ENCODE results near the gene DAZAP1.

Gene DAZAP1

GRCh38 chr19:1468821-1469254, 61.5 kb downstream of the DAZAP1 start:
- Histone ChIP-seq H3K9me3 (ENCODE audit: control insufficient read depth, low read length) (no peaks in the 10 kb centered on the region), H4K8ac (ENCODE audit: low read length) (no peak overlapping the region), H3K79me1 (replicated peaks; ENCODE audit: low read length, poor library complexity, severe bottlenecking) (peaks cover 28% of the 10 kb centered on the region), H3K27ac (ENCODE audit: low read length, poor library complexity, severe bottlenecking) (no peak overlapping the region), H2AK5ac (ENCODE audit: low read length, severe bottlenecking) (no peak overlapping the region), H3K14ac (ENCODE audit: low read length in 2 of 2) (no peak overlapping the region), H2BK5ac (ENCODE audit: low read depth, low read length, poor library complexity, severe bottlenecking) (no peak overlapping the region), H3K4me3 (ENCODE audit: insufficient read depth in 1 of 2, low read depth in 1 of 2, low read length in 2 of 2) (no peak overlapping the region), H3K23ac (ENCODE audit: low read length in 2 of 2) (no peak overlapping the region), H3K36me3 (ENCODE audit: control insufficient read depth in 1 of 2, insufficient read depth in 2 of 2, low read depth in 1 of 2, low read length in 2 of 2) (peaks cover 0 to 29% of the 10 kb centered on the region in 2 experiments), H2BK12ac (ENCODE audit: low read length in 2 of 2) (no peak overlapping the region), H2AFZ (ENCODE audit: low read depth, low read length) (no peak overlapping the region), H3K4me1 (ENCODE audit: control insufficient read depth, insufficient read depth, low read depth, low read length) (peaks cover 72% of the 10 kb centered on the region), H3K4me2 (ENCODE audit: low read length, poor library complexity, severe bottlenecking) (peak overlapping the region; percentile 56), H3K18ac (ENCODE audit: low read depth in 1 of 2, low read length in 2 of 2) (no peak overlapping the region), H3K9ac (ENCODE audit: low read length) (no peak overlapping the region), H3K27me3 (ENCODE audit: control insufficient read depth in 1 of 2, insufficient read depth in 1 of 2, low read length in 2 of 2) (peaks cover 38 to 73% of the 10 kb centered on the region in 2 experiments), H2BK15ac (ENCODE audit: low read depth, poor library complexity, severe bottlenecking) (no peak overlapping the region), H4K91ac (ENCODE audit: low read length) (no peak overlapping the region), H2BK120ac (ENCODE audit: low read depth, low read length) (no peak overlapping the region), H3K4ac (ENCODE audit: low read depth in 1 of 2, low read length in 2 of 2) (no peak overlapping the region)
- DNase-seq: no peak
- 7% methylated on average over 29 of the region's 47 CpGs for WGBS

GRCh38 chr19:1469255-1470054, 62.1 kb downstream of the DAZAP1 start:
- H3K14ac ChIP-seq (ENCODE audit: low read length in 2 of 2): no peak overlapping the region
- H2BK120ac ChIP-seq (ENCODE audit: low read depth, low read length): no peak overlapping the region
- H2AFZ ChIP-seq (ENCODE audit: low read depth, low read length): no peak overlapping the region
- no peak overlapping the region for H3K27ac ChIP-seq (ENCODE audit: low read length, poor library complexity, severe bottlenecking)
- no peak overlapping the region for H3K4ac ChIP-seq (ENCODE audit: low read depth in 1 of 2, low read length in 2 of 2)
- DNase-seq: no peak
- peak overlapping the region; percentile 56 for H3K4me2 ChIP-seq (ENCODE audit: low read length, poor library complexity, severe bottlenecking)
- H2BK5ac ChIP-seq (ENCODE audit: low read depth, low read length, poor library complexity, severe bottlenecking): no peak overlapping the region
- H3K4me1 ChIP-seq (ENCODE audit: control insufficient read depth, insufficient read depth, low read depth, low read length): peaks cover 76% of the 10 kb centered on the region
- H3K23ac ChIP-seq (ENCODE audit: low read length in 2 of 2): peak overlapping the region in 1 of 2 experiments; percentile 70
- H3K79me1 ChIP-seq (replicated peaks; ENCODE audit: low read length, poor library complexity, severe bottlenecking): peaks cover 29% of the 10 kb centered on the region
- H3K9me3 ChIP-seq (ENCODE audit: control insufficient read depth, low read length): no peaks in the 10 kb centered on the region
- peaks cover under 1 to 34% of the 10 kb centered on the region in 2 experiments for H3K36me3 ChIP-seq (ENCODE audit: control insufficient read depth in 1 of 2, insufficient read depth in 2 of 2, low read depth in 1 of 2, low read length in 2 of 2)
- H3K4me3 ChIP-seq (ENCODE audit: insufficient read depth in 1 of 2, low read depth in 1 of 2, low read length in 2 of 2): peak overlapping the region in 1 of 2 experiments; percentile 24
- no peak overlapping the region for H4K91ac ChIP-seq (ENCODE audit: low read length)
- no peak overlapping the region for H4K8ac ChIP-seq (ENCODE audit: low read length)
- H2BK15ac ChIP-seq (ENCODE audit: low read depth, poor library complexity, severe bottlenecking): no peak overlapping the region
- peaks cover 38 to 73% of the 10 kb centered on the region in 2 experiments for H3K27me3 ChIP-seq (ENCODE audit: control insufficient read depth in 1 of 2, insufficient read depth in 1 of 2, low read length in 2 of 2)
- WGBS: 10% methylated on average over 68 of the region's 117 CpGs
- peak overlapping the region in 1 of 2 experiments; percentile 34 for H3K18ac ChIP-seq (ENCODE audit: low read depth in 1 of 2, low read length in 2 of 2)
- no peak overlapping the region for H2AK5ac ChIP-seq (ENCODE audit: low read length, severe bottlenecking)
- no peak overlapping the region for H2BK12ac ChIP-seq (ENCODE audit: low read length in 2 of 2)
- no peak overlapping the region for H3K9ac ChIP-seq (ENCODE audit: low read length)

- H3K27ac ChIP-seq (ENCODE audit: low read length, poor library complexity, severe bottlenecking): no peak overlapping the region
- DNase-seq: no peak
- H2BK120ac ChIP-seq (ENCODE audit: low read depth, low read length): no peak overlapping the region
- H3K36me3 ChIP-seq (ENCODE audit: control insufficient read depth in 1 of 2, insufficient read depth in 2 of 2, low read depth in 1 of 2, low read length in 2 of 2): peaks cover 6 to 40% of the 10 kb centered on the region in 2 experiments
- peak overlapping the region in 1 of 2 experiments; percentile 16 for H3K4me3 ChIP-seq (ENCODE audit: insufficient read depth in 1 of 2, low read depth in 1 of 2, low read length in 2 of 2)
- peaks cover 38 to 72% of the 10 kb centered on the region in 2 experiments for H3K27me3 ChIP-seq (ENCODE audit: control insufficient read depth in 1 of 2, insufficient read depth in 1 of 2, low read length in 2 of 2)
- WGBS: 37% methylated on average over 22 of the region's 22 CpGs
- no peak overlapping the region for H2BK5ac ChIP-seq (ENCODE audit: low read depth, low read length, poor library complexity, severe bottlenecking)
- no peak overlapping the region for H2BK15ac ChIP-seq (ENCODE audit: low read depth, poor library complexity, severe bottlenecking)
- H3K9ac ChIP-seq (ENCODE audit: low read length): no peak overlapping the region
- no peak overlapping the region for H2AFZ ChIP-seq (ENCODE audit: low read depth, low read length)
- no peak overlapping the region for H3K18ac ChIP-seq (ENCODE audit: low read depth in 1 of 2, low read length in 2 of 2)
- H3K14ac ChIP-seq (ENCODE audit: low read length in 2 of 2): no peak overlapping the region
- no peak overlapping the region for H2BK12ac ChIP-seq (ENCODE audit: low read length in 2 of 2)
- no peak overlapping the region for H4K91ac ChIP-seq (ENCODE audit: low read length)
- no peak overlapping the region for H2AK5ac ChIP-seq (ENCODE audit: low read length, severe bottlenecking)
- H3K4me2 ChIP-seq (ENCODE audit: low read length, poor library complexity, severe bottlenecking): peak overlapping the region; percentile 76
- H3K23ac ChIP-seq (ENCODE audit: low read length in 2 of 2): peak overlapping the region in 1 of 2 experiments; percentile 70
- H3K9me3 ChIP-seq (ENCODE audit: control insufficient read depth, low read length): no peaks in the 10 kb centered on the region
- no peak overlapping the region for H4K8ac ChIP-seq (ENCODE audit: low read length)
- peaks cover 77% of the 10 kb centered on the region for H3K4me1 ChIP-seq (ENCODE audit: control insufficient read depth, insufficient read depth, low read depth, low read length)
- H3K79me1 ChIP-seq (replicated peaks; ENCODE audit: low read length, poor library complexity, severe bottlenecking): peaks cover 34% of the 10 kb centered on the region
- no peak overlapping the region for H3K4ac ChIP-seq (ENCODE audit: low read depth in 1 of 2, low read length in 2 of 2)
Measured at GRCh38 chr19:1470055-1470304, 62.6 kb downstream of the DAZAP1 start.

GRCh38 chr19:1470305-1471009, 63.1 kb downstream of the DAZAP1 start:
- Histone ChIP-seq H2AFZ (ENCODE audit: low read depth, low read length) (no peak overlapping the region), H3K4ac (ENCODE audit: low read depth in 1 of 2, low read length in 2 of 2) (no peak overlapping the region), H3K79me1 (replicated peaks; ENCODE audit: low read length, poor library complexity, severe bottlenecking) (peaks cover 32% of the 10 kb centered on the region), H3K9ac (ENCODE audit: low read length) (no peak overlapping the region), H3K4me3 (ENCODE audit: insufficient read depth in 1 of 2, low read depth in 1 of 2, low read length in 2 of 2) (peak overlapping the region; percentile 5 to 37), H3K23ac (ENCODE audit: low read length in 2 of 2) (peak overlapping the region in 1 of 2 experiments; percentile 70), H4K91ac (ENCODE audit: low read length) (no peak overlapping the region), H3K4me2 (ENCODE audit: low read length, poor library complexity, severe bottlenecking) (peak overlapping the region; percentile 76), H2BK5ac (ENCODE audit: low read depth, low read length, poor library complexity, severe bottlenecking) (no peak overlapping the region), H2AK5ac (ENCODE audit: low read length, severe bottlenecking) (no peak overlapping the region), H3K27me3 (ENCODE audit: control insufficient read depth in 1 of 2, insufficient read depth in 1 of 2, low read length in 2 of 2) (peaks cover 38 to 69% of the 10 kb centered on the region in 2 experiments), H2BK12ac (ENCODE audit: low read length in 2 of 2) (no peak overlapping the region), H3K4me1 (ENCODE audit: control insufficient read depth, insufficient read depth, low read depth, low read length) (peaks cover 75% of the 10 kb centered on the region), H3K36me3 (ENCODE audit: control insufficient read depth in 1 of 2, insufficient read depth in 2 of 2, low read depth in 1 of 2, low read length in 2 of 2) (peaks cover 7 to 39% of the 10 kb centered on the region in 2 experiments), H3K14ac (ENCODE audit: low read length in 2 of 2) (no peak overlapping the region), H3K9me3 (ENCODE audit: control insufficient read depth, low read length) (no peaks in the 10 kb centered on the region), H3K18ac (ENCODE audit: low read depth in 1 of 2, low read length in 2 of 2) (no peak overlapping the region), H3K27ac (ENCODE audit: low read length, poor library complexity, severe bottlenecking) (no peak overlapping the region), H2BK120ac (ENCODE audit: low read depth, low read length) (no peak overlapping the region), H4K8ac (ENCODE audit: low read length) (peak overlapping the region; percentile 30), H2BK15ac (ENCODE audit: low read depth, poor library complexity, severe bottlenecking) (no peak overlapping the region)
- WGBS: 3% methylated on average over 59 of the region's 67 CpGs
- DNase-seq: no peak
